H1 (cell line): ENCODE measurements around the gene HFM1. TPM values are rescaled to one million over a fixed set of nuclear protein-coding genes. Genes with fewer than 3 reads are reported as not detected.

ENCODE experiments used
- CTCF ChIA-PET: fragments of 300-600 bp; sonication (Branson Sonifier 250); formaldehyde crosslinking; loops from one replicate; lab custom pipeline; 2021; ENCODE audit not compliant: partially characterized antibody; lab: Charles Lee
- POLR2A ChIA-PET: fragments of 300-600 bp; sonication (Branson Sonifier 250); formaldehyde crosslinking; loops from one replicate; lab custom pipeline; 2021; ENCODE audit warnings: inconsistent platforms; ENCODE audit not compliant: partially characterized antibody; lab: Charles Lee
- DNase-seq, 2 experiments: peaks; one replicate each; pipeline versions ENCODE4 v3.0.0 to v3.0.0-alpha.2; 2010 to 2022; ENCODE audit warnings: low spot score in 2 of 2, low read depth in 1 of 2, mixed read lengths in 1 of 2
- FAIRE-seq: peaks from 2 replicates; lab custom pipeline; 2011; peaks lifted over from hg19 to GRCh38; lab: Jason Lieb, UNC
- H2AFZ ChIP-seq: 2 replicates; pipeline ENCODE4 v1.8.1; 2012; ENCODE audit warnings: low read length, inconsistent platforms
- H2AK5ac ChIP-seq: 2 replicates; pipeline ENCODE4 v1.6.1; 2013; ENCODE audit warnings: low read depth, low read length
- H2BK120ac ChIP-seq: replicated peaks from 2 replicates; pipeline ENCODE3; 2013; ENCODE audit warnings: low read depth, low read length, inconsistent platforms
- H2BK12ac ChIP-seq: 2 replicates; pipeline ENCODE4 v1.6.1; 2013; ENCODE audit warnings: low read depth, low read length
- H2BK15ac ChIP-seq: 2 replicates; pipeline ENCODE4 v1.6.1; 2013; ENCODE audit warnings: low read length
- H2BK20ac ChIP-seq: 2 replicates; pipeline ENCODE4 v1.6.1; 2013; ENCODE audit warnings: low read length
- H2BK5ac ChIP-seq: 2 replicates; pipeline ENCODE4 v1.6.1; 2013; ENCODE audit warnings: low read depth, low read length
- H3K14ac ChIP-seq: 2 replicates; pipeline ENCODE4 v1.6.1; 2013; ENCODE audit warnings: inconsistent platforms; ENCODE audit not compliant: insufficient read length
- H3K18ac ChIP-seq: 2 replicates; pipeline ENCODE4 v1.6.1; 2013; ENCODE audit warnings: low read length; ENCODE audit errors: extremely low read depth
- H3K23ac ChIP-seq: 2 replicates; pipeline ENCODE4 v1.6.1; 2013; ENCODE audit warnings: inconsistent platforms; ENCODE audit not compliant: insufficient read length
- H3K23me2 ChIP-seq: 2 replicates; pipeline ENCODE4 v1.6.1; 2013; ENCODE audit warnings: low read depth, low read length
- H3K27ac ChIP-seq: 2 replicates; pipeline ENCODE4 v1.6.1; 2011; ENCODE audit warnings: low read depth, low read length, inconsistent platforms
- H3K27me3 ChIP-seq, 4 experiments: replicated peaks in 1 of 4; 1 replicate in 1 of 4; 2 replicates in 3 of 4; pipeline versions ENCODE4 v1.6.1 to v1.8.1; 2011 to 2013; ENCODE audit warnings: low read length in 3 of 4, mild to moderate bottlenecking in 3 of 4, inconsistent platforms in 2 of 4, mixed read lengths in 2 of 4, moderate library complexity in 1 of 4; ENCODE audit not compliant: control insufficient read depth in 3 of 4, insufficient read depth in 3 of 4; ENCODE audit errors: extremely low read depth in 1 of 4
- H3K36me3 ChIP-seq, 4 experiments: 2 replicates each; pipeline versions ENCODE4 v1.6.1 to v1.8.1; 2011 to 2013; ENCODE audit warnings: mild to moderate bottlenecking in 4 of 4, low read length in 3 of 4, moderate library complexity in 2 of 4, control low read depth in 1 of 4, inconsistent platforms in 1 of 4; ENCODE audit not compliant: insufficient read depth in 4 of 4, control insufficient read depth in 2 of 4
- H3K4ac ChIP-seq: replicated peaks from 2 replicates; pipeline ENCODE3; 2013; ENCODE audit warnings: low read length, low read depth, mixed read lengths, inconsistent platforms; ENCODE audit not compliant: insufficient read length
- H3K4me1 ChIP-seq, 4 experiments: replicated peaks in 1 of 4; 1 replicate in 1 of 4; 2 replicates in 3 of 4; pipeline versions ENCODE4 v1.6.1 to v1.8.1; 2011 to 2013; ENCODE audit warnings: low read length in 3 of 4, inconsistent platforms in 2 of 4, mixed read lengths in 1 of 4; ENCODE audit not compliant: insufficient read depth in 4 of 4, control insufficient read depth in 3 of 4
- H3K4me2 ChIP-seq, 2 experiments: 2 replicates each; pipeline versions ENCODE4 v1.6.1 to v1.8.1; 2011 to 2013; ENCODE audit warnings: low read depth in 2 of 2, low read length in 2 of 2, control low read depth in 1 of 2, inconsistent platforms in 1 of 2, mild to moderate bottlenecking in 1 of 2; ENCODE audit not compliant: insufficient read depth in 1 of 2
- H3K4me3 ChIP-seq, 4 experiments: fragments of 200-600, 300-600 bp in 1 of 4; sonication (generic), shearing (Covaris generic), sonication (Bioruptor Twin) in 1 of 4; 2 replicates each; pipeline versions ENCODE4 v1.5.1 to v1.8.1; 2011 to 2016; ENCODE audit warnings: low read length in 4 of 4, low read depth in 3 of 4, control low read depth in 2 of 4, inconsistent platforms in 2 of 4, mild to moderate bottlenecking in 2 of 4, mixed read lengths in 1 of 4, moderate library complexity in 1 of 4; ENCODE audit not compliant: insufficient read depth in 2 of 4; ENCODE audit errors: extremely low read depth in 1 of 4
- H3K56ac ChIP-seq: replicated peaks from 2 replicates; pipeline ENCODE3; 2013; ENCODE audit warnings: low read depth, mild to moderate bottlenecking, mixed read lengths, low read length, inconsistent platforms; ENCODE audit not compliant: insufficient read length
- H3K79me1 ChIP-seq: 2 replicates; pipeline ENCODE4 v1.6.1; 2013; ENCODE audit warnings: low read depth, low read length, control low read depth
- H3K79me2 ChIP-seq, 2 experiments: 2 replicates each; pipeline versions ENCODE4 v1.6.1 to v1.8.1; 2012 to 2013; ENCODE audit warnings: low read length in 2 of 2, mild to moderate bottlenecking in 2 of 2, inconsistent platforms in 1 of 2; ENCODE audit not compliant: insufficient read depth in 2 of 2, control insufficient read depth in 1 of 2
- H3K9ac ChIP-seq, 4 experiments: replicated peaks in 1 of 4; 1 replicate in 1 of 4; 2 replicates in 3 of 4; pipeline versions ENCODE4 v1.6.1 to v1.8.1; 2011 to 2013; ENCODE audit warnings: low read depth in 3 of 4, low read length in 3 of 4, control low read depth in 2 of 4, mild to moderate bottlenecking in 2 of 4, moderate library complexity in 2 of 4, inconsistent platforms in 1 of 4; ENCODE audit errors: extremely low read depth in 1 of 4
- H3K9me3 ChIP-seq, 2 experiments: 2 replicates each; pipeline versions ENCODE4 v1.6.1 to v1.8.1; 2012 to 2013; ENCODE audit warnings: mild to moderate bottlenecking in 2 of 2, moderate library complexity in 2 of 2, control low read depth in 1 of 2, inconsistent platforms in 1 of 2, low read depth in 1 of 2, low read length in 1 of 2, mixed read lengths in 1 of 2; ENCODE audit not compliant: insufficient read depth in 2 of 2
- H4K20me1 ChIP-seq, 2 experiments: replicated peaks in 1 of 2; 2 replicates each; pipeline versions ENCODE3 to v1.8.1; 2011 to 2013; ENCODE audit warnings: inconsistent platforms in 2 of 2, low read length in 2 of 2, mild to moderate bottlenecking in 1 of 2; ENCODE audit not compliant: insufficient read depth in 2 of 2, control insufficient read depth in 1 of 2
- H4K5ac ChIP-seq: 2 replicates; pipeline ENCODE4 v1.6.1; 2013; ENCODE audit warnings: low read length, low read depth, mixed read lengths, inconsistent platforms; ENCODE audit not compliant: insufficient read length
- H4K8ac ChIP-seq: 2 replicates; pipeline ENCODE4 v1.8.0; 2013; ENCODE audit warnings: mild to moderate bottlenecking, moderate library complexity, low read length, inconsistent platforms; ENCODE audit not compliant: insufficient read depth; ENCODE audit errors: extremely low read depth
- H4K91ac ChIP-seq: replicated peaks from 2 replicates; pipeline ENCODE3; 2013; ENCODE audit warnings: low read length, mixed read lengths, inconsistent platforms; ENCODE audit not compliant: insufficient read length
- BCL11A ChIP-seq, 2 experiments: IDR thresholded peaks; one replicate each; pipeline ENCODE4 v1.6.1; 2011; ENCODE audit warnings: low read depth in 2 of 2, low read length in 2 of 2, mild to moderate bottlenecking in 2 of 2
- TAF1 ChIP-seq: IDR thresholded peaks from 2 replicates; pipeline ENCODE4 v1.6.1; 2011; ENCODE audit warnings: mild to moderate bottlenecking, low read depth, low read length
- WGBS, 2 experiments: shearing (Covaris generic) in 1 of 2; methylation state at CpG; one replicate each; pipeline versions ENCODE4 v1.1.6 to v1.1.7; 2013 to 2015; ENCODE audit warnings: low lambda C conversion rate in 2 of 2, mixed read lengths in 2 of 2, inconsistent platforms in 1 of 2, low coverage in 1 of 2, missing lambda C conversion rate in 1 of 2; ENCODE audit not compliant: insufficient replicate concordance in 2 of 2, insufficient coverage in 1 of 2, insufficient read length in 1 of 2; ENCODE audit errors: extremely low coverage in 1 of 2, missing lambda C conversion rate in 1 of 2; 5-methylcytosine and 5-hydroxymethylcytosine counted together
- polyA plus RNA-seq, 7 experiments: library from polyadenylated mRNA; depleted of rRNA in 3 of 7; stranded (reverse) in 5 of 7; unstranded in 2 of 7; fragments of >200 nt in 5 of 7; fragments of 200-250 nt in 2 of 7; gene quantifications; 1 replicate in 5 of 7; 2 replicates in 1 of 7; 4 replicates in 1 of 7; pipeline versions ENCODE4 v1.2.1 to v1.2.3, GENCODE V29; 2011 to 2013; ENCODE audit warnings: missing spikeins in 2 of 7, mixed read lengths in 2 of 7
- total RNA-seq: library from RNA; stranded (reverse); fragmentation: NEBNext Ultra II Directional; extraction: Animal tissue kit (Norgen Biotek cat#: 25700); gene quantifications from 2 replicates; pipeline ENCODE4 v1.2.1, GENCODE V29; 2021

Gene HFM1
- total and polyA plus RNA-seq, 2 of the 8 experiments (the other 6 are each of a cell fraction or from before 2014, with no cell fraction given), result 0.23 to 1.2 TPM

DNA sequence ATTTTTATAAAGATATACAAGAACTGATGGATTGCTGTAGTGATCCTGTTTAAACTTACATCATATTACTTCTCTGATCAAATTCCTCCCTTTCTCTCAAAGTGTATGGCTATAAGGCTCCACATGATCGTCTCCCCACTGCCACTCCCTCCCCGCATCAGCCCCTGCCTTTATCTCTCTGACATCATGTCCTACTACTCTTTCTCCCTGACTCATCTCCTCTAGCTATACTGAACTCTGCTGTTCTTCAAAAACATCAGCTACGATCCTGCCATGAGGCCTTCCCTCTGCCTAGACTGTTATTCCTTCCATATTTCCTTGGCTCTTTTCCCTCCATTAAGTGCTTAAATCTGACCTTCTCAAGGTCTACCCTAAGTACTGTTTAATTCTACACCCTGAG lies 22.8 kb downstream of the HFM1 start:
- no peak overlapping the region for H2AK5ac ChIP-seq
- no peak overlapping the region for H4K91ac ChIP-seq
- H3K4me2 ChIP-seq, result no peak overlapping the region
- 85% methylated on average over 3 of the region's 3 CpGs; no CpG with 5 or more reads in 1 of the 2 experiments for WGBS, 2 experiments
- POLR2A ChIA-PET, result interaction anchor here (0.6 kb wide), 1 partner anchor 15 kb away, joined by 3 read pairs; no protein-coding TSS in a partner anchor
- H3K4me3 ChIP-seq, result no peak overlapping the region
- no peak overlapping the region for H3K14ac ChIP-seq
- H2BK12ac ChIP-seq, result no peak overlapping the region
- no peak for FAIRE-seq
- CTCF ChIA-PET, result interaction anchor here (0.7 to 1.8 kb wide), 2 partner anchors 216 to 1017 kb away, joined by 3 to 5 read pairs; no protein-coding TSS in a partner anchor
- H3K9ac ChIP-seq, result no peak overlapping the region
- no peak overlapping the region for H2BK20ac ChIP-seq
- H4K5ac ChIP-seq, result no peak overlapping the region
- no peaks in the 10 kb centered on the region for H3K79me2 ChIP-seq
- H2BK5ac ChIP-seq, result no peak overlapping the region
- no peak overlapping the region for H2BK15ac ChIP-seq
- no peaks in the 10 kb centered on the region for H3K23me2 ChIP-seq
- H4K8ac ChIP-seq, result no peak overlapping the region
- H4K20me1 ChIP-seq, result no peaks in the 10 kb centered on the region
- H2BK120ac ChIP-seq, result no peak overlapping the region
- H3K36me3 ChIP-seq, result no peaks in the 10 kb centered on the region
- no peak for DNase-seq
- no peak overlapping the region for H3K56ac ChIP-seq
- no peak overlapping the region for H3K18ac ChIP-seq
- no peak overlapping the region for H3K23ac ChIP-seq
- H3K27me3 ChIP-seq, result no peaks in the 10 kb centered on the region
- H3K4ac ChIP-seq, result no peak overlapping the region
- H3K4me1 ChIP-seq, result no peaks in the 10 kb centered on the region
- H3K79me1 ChIP-seq, result no peaks in the 10 kb centered on the region
- no peak overlapping the region for H2AFZ ChIP-seq
- no peak overlapping the region for H3K27ac ChIP-seq
- H3K9me3 ChIP-seq, result no peaks in the 10 kb centered on the region
- no peak for TF ChIP-seq BCL11A (IDR thresholded peaks at IDR 0.05; ENCODE audit: low read depth in 2 of 2, low read length in 2 of 2)
- no peak for TF ChIP-seq TAF1
